Activated T-cell treated with anti-CD3 and anti-CD28 coated beads, Interleukin-2, amount 50 U/mL, for 24 hours (primary cell): Measurements from ENCODE around the gene RAET1G.
"Not testable (repeated sequence)": the region's sequence is repeated elsewhere in the genome, so short reads cannot be mapped to it uniquely, and the experiment has no call there.

Experiments
- DNase-seq: peaks from one replicate; pipeline ENCODE4 v3.0.0-alpha.2; 2020
- H3K27ac Mint-ChIP-seq: 2 replicates; pipeline ENCODE4 v1.8.0; 2020; ENCODE audit warnings: mild to moderate bottlenecking, mixed read lengths
- H3K27me3 Mint-ChIP-seq: 2 replicates; pipeline ENCODE4 v1.8.0; 2020; ENCODE audit warnings: mixed read lengths
- H3K36me3 Mint-ChIP-seq: 2 replicates; pipeline ENCODE4 v1.8.0; 2020; ENCODE audit warnings: low read depth, mixed read lengths
- H3K4me1 Mint-ChIP-seq: 2 replicates; pipeline ENCODE4 v1.8.0; 2020; ENCODE audit warnings: low read depth, mixed read lengths
- H3K4me3 Mint-ChIP-seq: 2 replicates; pipeline ENCODE4 v1.8.0; 2020; ENCODE audit warnings: mild to moderate bottlenecking, moderate library complexity, mixed read lengths
- H3K9me3 Mint-ChIP-seq: 2 replicates; pipeline ENCODE4 v1.8.0; 2020; ENCODE audit warnings: mixed read lengths

RAET1G gene

GRCh38 chr6:149903938-149904611 is 18.8 kb downstream of the RAET1G start:
- H3K36me3 Mint-ChIP-seq = no peaks in the 10 kb centered on the region
- no peaks in the 10 kb centered on the region for H3K4me1 Mint-ChIP-seq
- no peak overlapping the region for H3K27ac Mint-ChIP-seq
- peaks cover 13% of the 10 kb centered on the region for H3K27me3 Mint-ChIP-seq
- H3K9me3 Mint-ChIP-seq = peaks cover 11% of the 10 kb centered on the region
- DNase-seq = no peak
- H3K4me3 Mint-ChIP-seq = no peak overlapping the region

- Mint-ChIP-seq H3K4me1 (peaks cover 2% of the 10 kb centered on the region), H3K36me3 (no peaks in the 10 kb centered on the region), H3K27ac (no peak overlapping the region), H3K9me3 (no peaks in the 10 kb centered on the region), H3K27me3 (peaks cover 9% of the 10 kb centered on the region), H3K4me3 (no peak overlapping the region)
- no peak for DNase-seq
Measured at GRCh38 chr6:149901444-149902140, 21.3 kb downstream of the RAET1G start.

GRCh38 chr6:149900620-149901443 is 22.1 kb downstream of the RAET1G start:
- H3K4me1 Mint-ChIP-seq = peaks cover 9% of the 10 kb centered on the region
- H3K36me3 Mint-ChIP-seq = no peaks in the 10 kb centered on the region
- DNase-seq = no peak
- H3K27ac Mint-ChIP-seq = no peak overlapping the region
- no peak overlapping the region for H3K4me3 Mint-ChIP-seq
- H3K27me3 Mint-ChIP-seq = peaks cover 2% of the 10 kb centered on the region
- H3K9me3 Mint-ChIP-seq = no peaks in the 10 kb centered on the region

- Mint-ChIP-seq H3K4me3 (no peak overlapping the region), H3K27ac (no peak overlapping the region), H3K4me1 (peaks cover 12% of the 10 kb centered on the region), H3K27me3 (peaks cover 2% of the 10 kb centered on the region), H3K9me3 (no peaks in the 10 kb centered on the region), H3K36me3 (no peaks in the 10 kb centered on the region)
- DNase-seq = no peak
Measured at GRCh38 chr6:149899926-149900619, 22.8 kb downstream of the RAET1G start.

GRCh38 chr6:149899486-149899885 is 23.4 kb downstream of the RAET1G start:
- peaks cover 4% of the 10 kb centered on the region for H3K27me3 Mint-ChIP-seq
- no peak overlapping the region for H3K27ac Mint-ChIP-seq
- no peaks in the 10 kb centered on the region for H3K9me3 Mint-ChIP-seq
- H3K4me1 Mint-ChIP-seq = peaks cover 12% of the 10 kb centered on the region
- no peak overlapping the region for H3K4me3 Mint-ChIP-seq
- DNase-seq = no peak
- no peaks in the 10 kb centered on the region for H3K36me3 Mint-ChIP-seq

- peaks cover 8% of the 10 kb centered on the region for H3K27me3 Mint-ChIP-seq
Measured at GRCh38 chr6:149898966-149899365, 24.0 kb downstream of the RAET1G start.

GRCh38 chr6:149897855-149898744 is 24.8 kb downstream of the RAET1G start, which contains the start of gene RAET1E:
RAET1E (minus strand) TSS chr6:149898113; CDS start chr6:149890901, 7,212 bp downstream.
- no peak for DNase-seq
- H3K27ac Mint-ChIP-seq = no peak within 1 kb of the TSS
- peaks cover 12% of the 10 kb centered on the region for H3K27me3 Mint-ChIP-seq
- no peaks in the 10 kb centered on the region for H3K36me3 Mint-ChIP-seq
- no peaks in the 10 kb centered on the region for H3K9me3 Mint-ChIP-seq
- H3K4me3 Mint-ChIP-seq = no peak within 1 kb of the TSS
- H3K4me1 Mint-ChIP-seq = peaks cover 12% of the 10 kb centered on the region

More at GRCh38 chr6:149898966-149899365, 24.0 kb downstream of the RAET1G start:
- no peak overlapping the region for H3K27ac Mint-ChIP-seq
- DNase-seq = no peak
- peaks cover 12% of the 10 kb centered on the region for H3K4me1 Mint-ChIP-seq
- H3K36me3 Mint-ChIP-seq = no peaks in the 10 kb centered on the region
- H3K4me3 Mint-ChIP-seq = no peak overlapping the region
- no peaks in the 10 kb centered on the region for H3K9me3 Mint-ChIP-seq

GRCh38 chr6:149897015-149897697 is 25.8 kb downstream of the RAET1G start:
- Mint-ChIP-seq H3K27me3 (peaks cover 12% of the 10 kb centered on the region), H3K9me3 (no peaks in the 10 kb centered on the region), H3K27ac (no peak overlapping the region), H3K4me1 (peaks cover 12% of the 10 kb centered on the region), H3K4me3 (no peak overlapping the region), H3K36me3 (no peaks in the 10 kb centered on the region)
- DNase-seq = no peak

GRCh38 chr6:149896491-149896890 is 26.4 kb downstream of the RAET1G start:
- no peak for DNase-seq
- Mint-ChIP-seq H3K4me1 (peaks cover 12% of the 10 kb centered on the region), H3K36me3 (no peaks in the 10 kb centered on the region), H3K9me3 (no peaks in the 10 kb centered on the region), H3K4me3 (no peak overlapping the region), H3K27me3 (peaks cover 12% of the 10 kb centered on the region), H3K27ac (no peak overlapping the region)

- no peak overlapping the region for H3K27ac Mint-ChIP-seq
- H3K36me3 Mint-ChIP-seq = no peaks in the 10 kb centered on the region
- H3K4me3 Mint-ChIP-seq = no peak overlapping the region
- H3K4me1 Mint-ChIP-seq = peaks cover 12% of the 10 kb centered on the region
- H3K9me3 Mint-ChIP-seq = no peaks in the 10 kb centered on the region
- DNase-seq = no peak
- H3K27me3 Mint-ChIP-seq = peaks cover 12% of the 10 kb centered on the region
Measured at GRCh38 chr6:149895833-149896271, 27.1 kb downstream of the RAET1G start.

- peaks cover 12% of the 10 kb centered on the region for H3K4me1 Mint-ChIP-seq
- H3K27ac Mint-ChIP-seq = no peak overlapping the region
- H3K36me3 Mint-ChIP-seq = no peaks in the 10 kb centered on the region
- H3K4me3 Mint-ChIP-seq = no peak overlapping the region
- H3K27me3 Mint-ChIP-seq = peaks cover 12% of the 10 kb centered on the region
- no peaks in the 10 kb centered on the region for H3K9me3 Mint-ChIP-seq
- DNase-seq = no peak
Measured at GRCh38 chr6:149895048-149895590, 27.8 kb downstream of the RAET1G start.

- Mint-ChIP-seq H3K27me3 (peaks cover 12% of the 10 kb centered on the region), H3K4me1 (peaks cover 12% of the 10 kb centered on the region)
- not testable (repeated sequence) for H3K36me3 Mint-ChIP-seq, DNase-seq, H3K27ac Mint-ChIP-seq, H3K4me3 Mint-ChIP-seq, H3K9me3 Mint-ChIP-seq
Measured at GRCh38 chr6:149891864-149892263, 31.1 kb downstream of the RAET1G start.

- H3K27ac Mint-ChIP-seq = no peak overlapping the region
- no peaks in the 10 kb centered on the region for H3K36me3 Mint-ChIP-seq
- H3K27me3 Mint-ChIP-seq = peaks cover 12% of the 10 kb centered on the region
- H3K4me1 Mint-ChIP-seq = peaks cover 7% of the 10 kb centered on the region
- DNase-seq = no peak
- H3K4me3 Mint-ChIP-seq = no peak overlapping the region
- H3K9me3 Mint-ChIP-seq = no peaks in the 10 kb centered on the region
Measured at GRCh38 chr6:149891259-149891658, 31.7 kb downstream of the RAET1G start.
